Measurements from ENCODE around the gene TAOK3.

DNA sequence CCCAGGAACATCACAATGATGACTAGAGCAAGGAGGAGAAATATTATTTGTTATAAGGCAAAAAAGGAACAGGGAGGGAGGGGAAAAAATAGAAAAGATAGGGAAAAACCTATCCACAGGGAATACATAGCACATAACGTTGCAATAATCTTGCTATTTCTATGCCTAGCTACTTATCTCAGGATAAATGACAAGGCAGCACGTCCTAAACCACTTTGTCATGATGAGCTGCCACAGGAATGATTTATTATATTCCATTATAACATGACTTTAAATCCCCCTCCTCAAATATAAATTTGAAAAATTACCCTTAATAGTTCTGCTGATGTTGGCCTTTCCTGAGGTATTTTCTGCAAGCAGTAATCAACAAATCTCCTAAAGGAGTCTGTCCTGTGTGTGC is 160.1 kb downstream of the TAOK3 start:
- TF ChIP-seq CTCF (IDR thresholded peaks at IDR 0.05) = no peak
- no peak for TF ChIP-seq POLR2AphosphoS5 (IDR thresholded peaks at IDR 0.05)

Data from prostate gland (tissue), 2 donors.